Fibroblast of mammary gland (primary cell): ENCODE measurements around the gene MMS22L.
"Not testable (repeated sequence)": the region's sequence is repeated elsewhere in the genome, so short reads cannot be mapped to it uniquely, and the experiment has no call there.

Experiments used
- DNase-seq: peaks from one replicate; pipeline ENCODE4 v3.0.0-alpha.2; 2010; ENCODE audit warnings: low read depth
- H3K4me3 ChIP-seq: 2 replicates; pipeline ENCODE4 v1.5.1; 2011; ENCODE audit warnings: low read depth, mild to moderate bottlenecking, low read length, moderate library complexity; ENCODE audit not compliant: control insufficient read depth
- TF ChIP-seq, protein P1 (sequence below): conservative IDR thresholded peaks from 2 replicates; pipeline ENCODE4 v1.5.1; 2011; ENCODE audit warnings: low read depth, low read length, inconsistent platforms; ENCODE audit not compliant: control insufficient read depth, insufficient read depth

Gene MMS22L

GRCh38 chr6:97186416-97186999 is 96.5 kb downstream of the MMS22L start:
- no peak overlapping the region for H3K4me3 ChIP-seq
- peak; percentile 65 for DNase-seq
- TF ChIP-seq, protein P1, sequence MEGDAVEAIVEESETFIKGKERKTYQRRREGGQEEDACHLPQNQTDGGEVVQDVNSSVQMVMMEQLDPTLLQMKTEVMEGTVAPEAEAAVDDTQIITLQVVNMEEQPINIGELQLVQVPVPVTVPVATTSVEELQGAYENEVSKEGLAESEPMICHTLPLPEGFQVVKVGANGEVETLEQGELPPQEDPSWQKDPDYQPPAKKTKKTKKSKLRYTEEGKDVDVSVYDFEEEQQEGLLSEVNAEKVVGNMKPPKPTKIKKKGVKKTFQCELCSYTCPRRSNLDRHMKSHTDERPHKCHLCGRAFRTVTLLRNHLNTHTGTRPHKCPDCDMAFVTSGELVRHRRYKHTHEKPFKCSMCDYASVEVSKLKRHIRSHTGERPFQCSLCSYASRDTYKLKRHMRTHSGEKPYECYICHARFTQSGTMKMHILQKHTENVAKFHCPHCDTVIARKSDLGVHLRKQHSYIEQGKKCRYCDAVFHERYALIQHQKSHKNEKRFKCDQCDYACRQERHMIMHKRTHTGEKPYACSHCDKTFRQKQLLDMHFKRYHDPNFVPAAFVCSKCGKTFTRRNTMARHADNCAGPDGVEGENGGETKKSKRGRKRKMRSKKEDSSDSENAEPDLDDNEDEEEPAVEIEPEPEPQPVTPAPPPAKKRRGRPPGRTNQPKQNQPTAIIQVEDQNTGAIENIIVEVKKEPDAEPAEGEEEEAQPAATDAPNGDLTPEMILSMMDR: peak; percentile 93

DNA sequence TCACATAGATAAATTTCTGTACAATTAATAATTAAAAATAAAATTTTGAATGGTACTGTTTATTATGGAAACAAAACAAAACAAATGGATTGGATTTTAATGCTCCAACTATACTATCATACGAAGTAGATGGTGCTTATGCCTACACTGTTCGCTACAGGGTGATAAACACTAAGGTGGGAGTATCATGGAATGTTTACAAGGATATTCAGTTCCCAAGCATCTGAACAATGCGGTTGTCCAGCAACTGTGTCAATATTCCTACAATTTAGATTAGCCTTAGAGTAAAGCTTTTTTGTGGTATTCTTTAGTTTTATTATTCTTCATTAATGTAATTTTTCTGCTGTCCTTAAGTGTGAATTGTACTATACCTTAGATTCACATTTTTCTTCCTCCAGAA is 105.1 kb downstream of the MMS22L start:
- H3K4me3 ChIP-seq: no peak overlapping the region
- TF ChIP-seq, protein P1: no peak
- no peak for DNase-seq

GRCh38 chr6:97176468-97176867 is 106.5 kb downstream of the MMS22L start:
- DNase-seq: no peak
- TF ChIP-seq, protein P1: no peak
- no peak overlapping the region for H3K4me3 ChIP-seq

DNA sequence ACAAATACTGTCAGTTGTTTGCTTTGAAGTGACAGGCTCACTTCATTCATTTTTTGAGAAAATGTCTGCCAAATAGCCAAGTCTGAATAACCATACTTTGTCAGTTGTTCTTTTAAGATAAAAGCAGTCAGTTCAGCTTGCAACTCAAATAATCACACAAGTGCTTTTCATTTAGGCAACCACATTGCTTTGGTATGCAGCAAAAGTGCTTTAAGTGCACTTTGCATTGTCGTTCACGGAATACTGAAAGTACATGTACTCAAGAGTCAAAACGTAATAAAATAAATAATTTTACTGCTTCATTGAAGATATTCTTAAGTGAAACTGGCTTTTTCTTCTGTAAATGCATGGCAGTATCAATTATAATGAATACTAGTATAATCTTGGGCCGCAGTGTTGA is 107.2 kb downstream of the MMS22L start:
- no peak overlapping the region for H3K4me3 ChIP-seq
- DNase-seq: peak; percentile 7
- TF ChIP-seq, protein P1: no peak

GRCh38 chr6:97174471-97174870 is 108.5 kb downstream of the MMS22L start:
- no peak for DNase-seq
- no peak overlapping the region for H3K4me3 ChIP-seq
- TF ChIP-seq, protein P1: no peak

DNA sequence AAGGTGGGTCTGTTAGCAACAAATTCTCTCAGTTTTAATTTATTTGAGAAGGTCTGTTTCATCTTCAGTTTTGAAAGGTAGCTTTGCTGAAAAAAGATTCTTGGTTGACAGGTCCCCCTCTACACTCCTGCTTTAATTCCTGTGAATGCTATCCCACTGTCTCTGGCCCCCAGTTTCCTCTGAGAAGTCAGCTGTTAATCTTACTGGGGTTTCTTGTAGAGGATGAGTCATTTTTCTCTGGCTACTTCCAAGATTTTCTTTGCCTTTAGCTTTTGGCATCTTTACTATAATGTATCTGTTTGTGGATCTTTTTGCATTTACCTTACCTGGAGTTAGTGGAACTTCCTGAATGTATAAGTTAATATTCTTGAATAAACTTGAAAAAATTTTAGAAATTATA is 122.7 kb downstream of the MMS22L start:
- TF ChIP-seq, protein P1: no peak
- peak; percentile 19 for DNase-seq
- H3K4me3 ChIP-seq: no peak overlapping the region

- H3K4me3 ChIP-seq, DNase-seq: not testable (repeated sequence)
Measured at GRCh38 chr6:97155447-97155846, 127.6 kb downstream of the MMS22L start.

- TF ChIP-seq, protein P1: no peak
- no peak for DNase-seq
- H3K4me3 ChIP-seq: no peak overlapping the region
Measured at GRCh38 chr6:97154015-97154414, 129.0 kb downstream of the MMS22L start.
